Osteoblast (primary cell): ENCODE results near the gene RADIL. TPM values are rescaled to one million over a fixed set of nuclear protein-coding genes. Genes with fewer than 3 reads are reported as not detected.

ENCODE experiments used
- DNase-seq: peaks from one replicate; pipeline ENCODE4 v3.0.0; 2011; ENCODE audit warnings: low spot score, mixed read lengths; ENCODE audit not compliant: insufficient read length; ENCODE audit errors: missing footprints
- H2AFZ ChIP-seq: 2 replicates; pipeline ENCODE4 v1.6.0; 2011; ENCODE audit warnings: mild to moderate bottlenecking, low read length
- H3K27ac ChIP-seq: 2 replicates; pipeline ENCODE4 v1.5.1; 2011; ENCODE audit warnings: mild to moderate bottlenecking, low read depth, low read length, moderate library complexity
- H3K27me3 ChIP-seq: 2 replicates; pipeline ENCODE4 v1.6.0; 2012; ENCODE audit warnings: mild to moderate bottlenecking, control low read depth, inconsistent platforms, low read length, moderate library complexity; ENCODE audit not compliant: insufficient read depth
- H3K36me3 ChIP-seq: 2 replicates; pipeline ENCODE4 v1.5.1; 2011; ENCODE audit warnings: mild to moderate bottlenecking, low read length, control low read depth, moderate library complexity; ENCODE audit not compliant: insufficient read depth
- H3K4me1 ChIP-seq: 2 replicates; pipeline ENCODE4 v1.5.1; 2011; ENCODE audit warnings: mild to moderate bottlenecking, low read length, control low read depth, moderate library complexity; ENCODE audit not compliant: insufficient read depth
- H3K4me2 ChIP-seq: 2 replicates; pipeline ENCODE4 v1.6.0; 2011; ENCODE audit warnings: mild to moderate bottlenecking, low read length; ENCODE audit not compliant: insufficient read depth
- H3K4me3 ChIP-seq: fragments of 200-600 bp; sonication (generic); 3 replicates; pipeline ENCODE4 v1.5.1; 2012; ENCODE audit warnings: mild to moderate bottlenecking, low read length, inconsistent platforms; ENCODE audit not compliant: insufficient read depth
- H3K79me2 ChIP-seq: 2 replicates; pipeline ENCODE4 v1.6.0; 2012; ENCODE audit warnings: mild to moderate bottlenecking, low read length, control low read depth, inconsistent platforms; ENCODE audit not compliant: insufficient read depth
- H3K9me3 ChIP-seq: 2 replicates; pipeline ENCODE4 v1.5.1; 2011; ENCODE audit warnings: low read depth, low read length, control low read depth
- H4K20me1 ChIP-seq: 2 replicates; pipeline ENCODE4 v1.6.0; 2012; ENCODE audit warnings: mild to moderate bottlenecking, low read length, control low read depth; ENCODE audit not compliant: insufficient read depth
- total RNA-seq: library from RNA; depleted of rRNA; stranded (reverse); fragments of >200 nt; gene quantifications from 2 replicates; pipeline ENCODE4 v1.2.3, GENCODE V29; 2012
- TF ChIP-seq, protein P1 (sequence below): IDR thresholded peaks from 2 replicates; pipeline ENCODE4 v1.5.1; 2011; ENCODE audit warnings: mild to moderate bottlenecking, low read depth, low read length, moderate library complexity; ENCODE audit errors: extremely low read depth

The RADIL gene
- total RNA-seq, 1 donor: 1.1 TPM

- H3K79me2 ChIP-seq: no peaks in the 10 kb centered on the region
- H4K20me1 ChIP-seq: no peaks in the 10 kb centered on the region
- no peak overlapping the region for H2AFZ ChIP-seq
- H3K9me3 ChIP-seq: peaks cover 2% of the 10 kb centered on the region
- no peaks in the 10 kb centered on the region for H3K4me1 ChIP-seq
- TF ChIP-seq, protein P1, sequence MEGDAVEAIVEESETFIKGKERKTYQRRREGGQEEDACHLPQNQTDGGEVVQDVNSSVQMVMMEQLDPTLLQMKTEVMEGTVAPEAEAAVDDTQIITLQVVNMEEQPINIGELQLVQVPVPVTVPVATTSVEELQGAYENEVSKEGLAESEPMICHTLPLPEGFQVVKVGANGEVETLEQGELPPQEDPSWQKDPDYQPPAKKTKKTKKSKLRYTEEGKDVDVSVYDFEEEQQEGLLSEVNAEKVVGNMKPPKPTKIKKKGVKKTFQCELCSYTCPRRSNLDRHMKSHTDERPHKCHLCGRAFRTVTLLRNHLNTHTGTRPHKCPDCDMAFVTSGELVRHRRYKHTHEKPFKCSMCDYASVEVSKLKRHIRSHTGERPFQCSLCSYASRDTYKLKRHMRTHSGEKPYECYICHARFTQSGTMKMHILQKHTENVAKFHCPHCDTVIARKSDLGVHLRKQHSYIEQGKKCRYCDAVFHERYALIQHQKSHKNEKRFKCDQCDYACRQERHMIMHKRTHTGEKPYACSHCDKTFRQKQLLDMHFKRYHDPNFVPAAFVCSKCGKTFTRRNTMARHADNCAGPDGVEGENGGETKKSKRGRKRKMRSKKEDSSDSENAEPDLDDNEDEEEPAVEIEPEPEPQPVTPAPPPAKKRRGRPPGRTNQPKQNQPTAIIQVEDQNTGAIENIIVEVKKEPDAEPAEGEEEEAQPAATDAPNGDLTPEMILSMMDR: no peak
- no peaks in the 10 kb centered on the region for H3K27me3 ChIP-seq
- no peak overlapping the region for H3K4me3 ChIP-seq
- H3K27ac ChIP-seq: no peak overlapping the region
- no peak overlapping the region for H3K4me2 ChIP-seq
- no peaks in the 10 kb centered on the region for H3K36me3 ChIP-seq
- no peak for DNase-seq
Measured at GRCh38 chr7:4868493-4868892, 15.0 kb downstream of the RADIL start.

DNA sequence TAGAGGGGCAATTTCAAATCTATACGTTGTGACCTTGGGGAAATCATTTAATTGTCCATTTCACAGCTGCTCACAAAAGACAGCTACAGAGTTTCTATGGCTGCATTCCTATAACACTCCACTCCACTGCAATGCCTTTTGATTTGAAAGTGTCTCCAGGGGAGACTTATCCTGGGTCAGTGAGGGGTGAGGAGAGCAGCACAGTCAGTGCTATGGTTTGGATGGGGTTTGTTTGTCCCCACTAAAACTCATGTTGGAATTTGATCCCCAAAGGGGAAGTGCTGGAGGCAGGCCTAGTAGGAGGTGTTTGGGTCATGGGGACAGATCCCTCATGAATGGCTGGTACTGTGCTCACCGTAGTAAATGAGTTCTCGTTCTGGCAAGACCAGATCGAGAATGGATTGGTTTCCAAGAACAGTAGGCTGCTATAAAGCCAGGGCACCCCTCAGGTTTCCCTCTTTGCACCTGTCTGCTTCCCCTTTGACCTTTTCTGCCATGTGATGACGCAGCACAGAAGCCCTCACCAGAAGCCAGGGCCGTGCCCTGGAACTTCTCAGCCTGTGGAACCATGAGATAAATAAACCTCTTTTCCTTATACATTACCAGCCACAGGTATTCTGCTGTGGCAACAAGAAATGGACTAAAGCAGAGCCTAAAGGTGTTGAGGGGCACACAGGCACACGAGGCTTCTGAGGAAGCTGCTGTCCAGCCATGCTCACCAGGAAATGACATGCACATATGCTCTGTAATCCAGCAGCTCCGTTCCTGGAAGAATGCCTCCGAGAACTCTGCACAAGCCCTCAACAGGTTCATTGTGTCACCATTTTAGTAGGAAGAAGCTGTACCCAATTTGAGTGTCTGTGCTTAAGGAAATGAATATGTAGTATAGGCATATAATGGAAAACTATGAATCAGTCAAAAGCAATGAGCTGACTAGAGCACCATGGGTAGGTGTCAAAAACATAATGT, 16.7 kb downstream of the RADIL start:
- Histone ChIP-seq H3K27me3 (no peaks in the 10 kb centered on the region), H3K4me2 (no peak overlapping the region), H2AFZ (no peak overlapping the region), H3K36me3 (no peaks in the 10 kb centered on the region), H4K20me1 (no peaks in the 10 kb centered on the region), H3K9me3 (peaks cover 2% of the 10 kb centered on the region), H3K4me1 (no peaks in the 10 kb centered on the region), H3K27ac (no peak overlapping the region), H3K79me2 (no peaks in the 10 kb centered on the region), H3K4me3 (no peak overlapping the region)
- TF ChIP-seq, protein P1: no peak
- peak; percentile 54 for DNase-seq

- TF ChIP-seq, protein P1: no peak
- Histone ChIP-seq H3K36me3 (no peaks in the 10 kb centered on the region), H3K27me3 (no peaks in the 10 kb centered on the region), H3K4me1 (no peaks in the 10 kb centered on the region), H2AFZ (no peak overlapping the region), H3K79me2 (no peaks in the 10 kb centered on the region), H3K4me2 (no peak overlapping the region), H3K27ac (no peak overlapping the region), H4K20me1 (no peaks in the 10 kb centered on the region), H3K9me3 (peaks cover 2% of the 10 kb centered on the region), H3K4me3 (peak overlapping the region; percentile 40)
- no peak for DNase-seq
Measured at GRCh38 chr7:4862156-4862555, 21.4 kb downstream of the RADIL start.

GRCh38 chr7:4861673-4862072, 21.8 kb downstream of the RADIL start, which contains the start of gene PAPOLB:
TSS of gene PAPOLB (minus strand) at chr7:4862030. CDS start at chr7:4861810, 220 bp downstream.
- Histone ChIP-seq H3K27me3 (no peaks in the 10 kb centered on the region), H3K27ac (no peak within 1 kb of the TSS), H3K4me1 (no peaks in the 10 kb centered on the region), H3K4me2 (no peak within 1 kb of the TSS), H3K79me2 (no peaks in the 10 kb centered on the region), H2AFZ (no peak within 1 kb of the TSS), H4K20me1 (no peaks in the 10 kb centered on the region), H3K4me3 (peak within 1 kb of the TSS; percentile 40), H3K9me3 (peaks cover 2% of the 10 kb centered on the region), H3K36me3 (no peaks in the 10 kb centered on the region)
- TF ChIP-seq, protein P1: no peak
- DNase-seq: no peak
